ENCODE measurements around the gene FANCI.
"Not testable (repeated sequence)": the region's sequence is repeated elsewhere in the genome, so short reads cannot be mapped to it uniquely, and the experiment has no call there.

FANCI gene

DNA sequence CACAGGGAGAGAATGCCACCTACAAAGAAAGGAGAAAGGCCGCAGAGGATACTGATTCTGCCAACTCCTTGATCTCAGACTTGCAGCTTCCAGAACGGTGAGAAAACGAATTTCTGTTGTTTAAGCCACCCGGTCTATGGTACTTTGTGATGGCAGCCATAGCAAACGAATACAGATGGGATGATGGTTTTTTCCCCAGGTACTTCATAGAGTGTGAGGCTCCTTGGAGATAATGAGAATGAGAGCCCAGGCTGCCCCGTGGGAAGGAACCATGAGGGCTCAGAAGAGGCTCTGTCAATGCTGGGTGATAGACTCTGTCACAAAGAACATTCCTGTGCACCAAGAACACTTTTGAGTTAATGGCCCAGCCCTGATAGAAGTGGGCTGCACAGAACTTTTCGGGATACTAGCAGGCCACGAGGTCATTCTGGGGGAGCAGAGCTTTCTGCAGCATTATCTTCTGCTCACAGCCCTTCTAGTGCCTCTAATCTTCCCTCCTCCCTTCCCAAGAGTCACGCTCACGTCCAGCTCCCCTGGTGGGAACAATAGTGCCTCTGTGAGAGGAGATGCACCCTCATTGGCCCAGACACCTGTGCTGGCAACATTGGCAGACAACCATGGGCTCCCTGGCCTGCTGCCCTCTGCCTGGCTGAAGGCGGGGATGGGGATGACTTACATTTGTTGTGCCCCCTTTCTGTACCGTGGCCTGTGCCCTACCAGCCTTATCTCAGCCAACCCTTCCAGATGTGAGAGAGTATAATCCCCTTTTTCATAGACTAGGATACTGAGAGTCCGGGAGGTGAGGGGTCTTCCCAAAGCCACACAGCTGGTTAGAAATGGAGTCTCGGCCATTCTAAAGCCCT is 17.2 kb upstream of the FANCI start:
- DNase-seq, result no peak

- DNase-seq, result no peak
Observed at GRCh38 chr15:89227425-89227824, 16.4 kb upstream of the FANCI start.

- DNase-seq, result no peak
Observed at GRCh38 chr15:89230277-89230676, 13.5 kb upstream of the FANCI start.

DNA sequence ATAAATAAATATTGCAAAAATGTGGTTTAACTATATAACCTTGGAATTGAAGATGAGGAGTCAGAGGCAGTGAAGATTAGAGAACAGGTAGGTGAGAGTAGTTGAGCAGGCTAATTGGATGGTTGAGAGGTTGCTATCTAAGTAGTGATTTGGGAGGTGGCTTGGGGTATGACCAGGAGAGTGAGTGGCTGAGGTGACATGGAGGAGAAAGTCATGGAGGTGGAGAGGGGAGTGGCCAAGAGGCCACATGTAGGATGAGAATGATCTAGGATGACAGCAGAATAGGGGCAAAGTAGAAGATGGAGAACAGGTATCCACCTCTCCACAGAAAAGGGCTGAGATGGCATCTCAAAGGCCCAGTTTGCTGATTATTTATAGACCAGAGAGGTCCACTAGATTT is 11.9 kb upstream of the FANCI start:
- no peak for DNase-seq

GRCh38 chr15:89239883-89240810 is 3.6 kb upstream of the FANCI start:
- DNase-seq, result not testable (repeated sequence)

- DNase-seq, result no peak
Observed at GRCh38 chr15:89243046-89243690, 611 bp upstream of the FANCI start.

DNA sequence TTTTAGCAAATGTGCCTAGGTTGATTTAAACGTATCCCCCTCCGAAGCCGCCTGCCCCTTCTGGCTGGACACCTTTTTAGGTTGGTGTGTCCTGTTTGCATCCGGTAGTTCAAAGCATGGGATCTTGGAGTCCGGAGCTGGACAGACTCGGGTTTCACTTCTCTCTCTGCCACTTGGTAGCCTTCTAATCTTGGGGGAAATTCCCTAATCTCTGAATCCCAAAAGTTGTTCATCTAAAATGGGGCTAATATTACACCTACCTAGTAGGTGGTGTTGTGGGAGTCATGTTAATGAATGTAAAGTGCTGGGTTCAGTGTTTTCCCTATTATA is 760 bp downstream of the FANCI start:
- no peak for DNase-seq

DNA sequence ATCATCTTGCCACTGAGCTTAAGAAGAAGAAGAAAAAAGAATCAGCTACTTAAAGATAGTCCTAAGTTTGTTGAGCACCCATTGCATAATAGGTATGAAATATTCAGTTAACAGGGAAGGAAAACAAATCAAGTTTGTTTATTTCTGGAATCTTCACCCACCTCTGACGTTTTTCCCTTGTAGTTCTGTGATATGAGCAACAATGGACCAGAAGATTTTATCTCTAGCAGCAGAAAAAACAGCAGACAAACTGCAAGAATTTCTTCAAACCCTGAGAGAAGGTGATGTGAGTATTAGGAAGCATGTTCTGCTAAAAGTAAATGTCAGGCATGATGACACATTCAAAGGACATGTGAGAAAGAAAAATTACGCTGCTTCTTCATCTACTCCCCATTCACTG is 3.7 kb downstream of the FANCI start:
- DNase-seq, result no peak

DNA sequence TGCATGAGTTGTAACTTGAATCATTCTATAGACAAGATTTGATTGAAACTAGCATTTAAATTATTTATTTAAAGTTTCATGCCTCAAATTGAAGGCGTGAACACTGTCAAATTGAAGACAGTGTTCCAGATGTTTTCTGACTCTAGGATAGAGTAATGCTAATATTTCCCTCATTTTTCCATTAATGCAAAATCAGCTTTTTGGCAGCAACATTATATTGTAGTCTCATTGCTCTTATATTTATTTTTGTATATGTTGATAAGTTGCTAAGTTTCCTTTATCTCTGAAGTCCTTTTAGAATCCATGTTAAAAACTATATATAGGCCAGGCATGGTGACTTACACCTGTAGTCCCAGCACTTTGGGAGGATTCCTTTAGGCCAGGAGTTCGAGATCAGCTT is 4.8 kb downstream of the FANCI start:
- no peak for DNase-seq

GRCh38 chr15:89250142-89250541 is 6.4 kb downstream of the FANCI start:
- DNase-seq, result not testable (repeated sequence)

- not testable (repeated sequence) for DNase-seq
Observed at GRCh38 chr15:89277281-89277680, 33.5 kb downstream of the FANCI start.

DNA sequence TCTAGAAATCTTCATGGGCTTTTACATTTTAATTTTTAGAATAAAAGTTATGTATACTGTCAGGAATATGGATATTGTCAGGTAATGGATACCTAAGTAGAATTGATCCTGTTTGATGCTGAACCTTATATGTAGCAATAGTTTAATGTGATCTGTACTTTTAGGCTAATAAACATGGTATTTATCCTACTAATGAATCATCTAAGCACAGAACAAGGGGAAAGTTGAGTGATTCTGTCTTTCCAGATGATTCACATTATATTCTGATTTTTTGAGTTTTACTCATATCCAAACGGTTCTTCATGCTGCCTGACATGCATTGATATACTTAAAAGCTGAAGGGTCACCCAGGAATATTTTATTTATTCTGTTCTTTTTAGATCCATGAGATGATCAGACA is 34.5 kb downstream of the FANCI start:
- no peak for DNase-seq

DNA sequence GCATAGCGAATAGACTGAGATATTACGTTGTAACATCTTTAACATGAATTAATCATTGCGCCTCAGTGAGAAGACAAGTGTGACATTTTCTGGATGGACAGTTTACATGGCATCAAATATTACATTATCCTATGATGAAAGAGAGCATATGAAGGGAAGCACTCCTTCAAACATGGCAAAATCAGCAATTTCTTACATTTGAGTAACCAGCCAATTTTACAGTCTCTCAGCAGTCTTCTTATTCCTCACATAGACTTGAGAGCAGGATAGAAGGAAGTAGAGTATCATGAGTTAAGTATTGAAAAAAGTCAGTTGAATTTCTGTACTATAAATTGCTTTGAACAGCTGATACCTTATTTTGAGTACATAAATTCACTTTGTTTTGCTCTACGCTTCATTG is 38.9 kb downstream of the FANCI start:
- no peak for DNase-seq

GRCh38 chr15:89283201-89283600 is 39.4 kb downstream of the FANCI start:
- no peak for DNase-seq

- no peak for DNase-seq
Observed at GRCh38 chr15:89291934-89292438, 48.2 kb downstream of the FANCI start.

- DNase-seq, result no peak
Observed at GRCh38 chr15:89293012-89293411, 49.2 kb downstream of the FANCI start.

DNA sequence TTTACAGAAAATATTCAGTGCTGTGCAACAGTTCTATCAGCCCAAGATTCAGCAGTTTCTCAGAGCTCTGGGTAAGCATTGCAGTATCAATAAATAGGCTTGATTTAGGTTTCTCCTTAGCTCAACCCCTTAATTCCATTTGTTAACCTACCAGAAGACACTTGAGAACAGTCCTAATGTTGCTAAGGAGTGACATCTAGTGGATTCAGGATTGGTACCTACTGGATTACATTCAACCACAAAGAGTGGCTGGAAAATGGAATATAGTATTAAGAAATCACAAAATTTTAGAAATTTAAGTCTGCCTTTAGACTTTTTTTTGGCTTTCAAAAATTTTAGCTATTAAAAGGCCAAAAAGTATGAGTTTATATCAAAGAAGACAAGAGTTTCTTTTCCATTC is 56.1 kb downstream of the FANCI start:
- no peak for DNase-seq

- no peak for DNase-seq
Observed at GRCh38 chr15:89301304-89302089, 57.7 kb downstream of the FANCI start.

DNA sequence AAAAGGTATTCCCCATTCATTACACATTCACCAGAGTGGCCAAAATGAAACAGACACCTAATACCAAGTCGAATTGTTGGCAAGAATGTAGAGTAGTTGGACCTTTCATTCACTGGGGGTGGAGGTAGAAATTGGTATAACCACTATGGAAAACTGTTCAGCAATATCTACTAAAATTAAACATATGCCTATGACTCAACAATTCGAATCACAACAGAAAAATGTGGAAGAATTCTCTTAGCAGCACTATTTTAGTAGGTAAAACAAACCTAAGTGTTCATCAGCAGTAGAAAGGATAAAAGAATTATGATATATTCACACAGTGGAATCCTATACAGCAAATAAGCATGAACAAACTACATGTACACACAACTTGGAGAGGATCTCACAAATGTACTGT is 60.2 kb downstream of the FANCI start:
- no peak for DNase-seq

- DNase-seq, result no peak
Observed at GRCh38 chr15:89305395-89305794, 61.6 kb downstream of the FANCI start.

DNA sequence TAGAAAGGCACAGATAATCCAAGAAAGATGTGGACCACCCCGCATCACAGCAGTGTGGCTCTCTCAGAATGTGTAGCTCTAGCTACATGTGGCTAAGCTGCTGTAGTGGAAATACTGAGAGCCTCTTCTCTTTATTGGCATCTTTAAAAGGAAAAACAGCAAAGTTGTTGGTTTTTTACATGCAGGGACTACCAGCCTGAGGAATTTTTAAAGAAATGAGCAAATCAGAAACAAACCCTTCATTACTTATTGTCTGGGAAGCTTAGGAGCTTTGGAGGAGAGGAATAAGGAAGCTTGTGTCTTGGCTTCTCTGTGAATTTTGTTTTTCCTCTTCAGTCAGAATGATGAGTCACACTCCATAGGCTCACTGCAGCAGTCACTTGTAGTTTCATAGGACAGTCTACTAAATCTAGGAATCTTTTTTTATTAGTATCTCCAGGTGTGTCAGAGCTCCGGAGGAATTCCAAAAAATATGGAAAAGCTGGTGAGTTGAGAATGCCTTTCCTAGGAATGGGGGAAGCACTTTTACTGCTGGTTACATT is 63.3 kb downstream of the FANCI start:
- DNase-seq, result no peak

DNA sequence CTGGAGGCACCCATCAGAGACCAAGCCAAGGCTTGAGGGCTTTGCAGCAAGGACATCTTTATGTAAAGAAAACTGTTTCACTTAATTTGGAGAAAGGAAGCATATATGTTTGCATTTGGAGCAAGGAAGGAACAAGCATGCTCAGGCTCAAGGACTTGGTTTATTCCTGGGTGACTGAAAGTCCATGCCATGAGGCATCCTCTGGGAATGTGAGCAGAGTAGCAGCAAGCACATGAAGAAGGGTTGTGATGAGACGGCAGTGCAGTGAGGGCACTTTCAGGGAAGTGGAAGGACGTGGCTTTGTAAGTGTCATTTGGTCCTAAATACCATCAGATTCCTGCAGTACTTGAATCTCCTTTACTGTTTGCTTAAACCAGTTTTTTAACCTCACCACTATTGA is 64.0 kb downstream of the FANCI start:
- no peak for DNase-seq

Data from activated naive CD4-positive, alpha-beta T cell treated with Interleukin-2 at 50 U/mL for 16 hours (primary cell).